ENCODE results near the gene KRT32.

The KRT32 gene

GRCh38 chr17:41492351-41492750 lies 25.2 kb upstream of the KRT32 start:
- no peak for DNase-seq

GRCh38 chr17:41491476-41491875 lies 24.3 kb upstream of the KRT32 start:
- DNase-seq: no peak

- DNase-seq: no peak
These were observed 23.1 kb upstream of the KRT32 start for GRCh38 chr17:41490000-41490990.

GRCh38 chr17:41489531-41489930 lies 22.3 kb upstream of the KRT32 start, which contains the start of gene KRT36:
TSS of gene KRT36 (minus strand) at chr17:41489910. CDS start at chr17:41489864, 46 bp downstream.
- DNase-seq: no peak

GRCh38 chr17:41486809-41487530 lies 19.8 kb upstream of the KRT32 start:
- no peak for DNase-seq

- DNase-seq: no peak
These were observed 19.1 kb upstream of the KRT32 start for GRCh38 chr17:41486316-41486715.

- DNase-seq: no peak
These were observed 18.0 kb upstream of the KRT32 start for GRCh38 chr17:41484920-41485904.

GRCh38 chr17:41483991-41484826 lies 17.0 kb upstream of the KRT32 start:
- DNase-seq: no peak

- no peak for DNase-seq
These were observed 16.3 kb upstream of the KRT32 start for GRCh38 chr17:41483531-41483930.

- DNase-seq: no peak
These were observed 13.8 kb upstream of the KRT32 start, which contains the start of gene KRT35 for GRCh38 chr17:41481036-41481435. TSS of gene KRT35 (minus strand) at chr17:41481151. CDS start at chr17:41481097, 54 bp downstream.

- DNase-seq: no peak
These were observed 13.4 kb upstream of the KRT32 start for GRCh38 chr17:41480581-41480980.

- no peak for DNase-seq
These were observed 12.9 kb upstream of the KRT32 start for GRCh38 chr17:41480136-41480535.

GRCh38 chr17:41478237-41478636 lies 11.1 kb upstream of the KRT32 start:
- DNase-seq: no peak

GRCh38 chr17:41476866-41477815 lies 10.0 kb upstream of the KRT32 start:
- DNase-seq: no peak

- no peak for DNase-seq
These were observed 8.2 kb upstream of the KRT32 start for GRCh38 chr17:41475421-41475820.

GRCh38 chr17:41474863-41475262 lies 7.7 kb upstream of the KRT32 start:
- DNase-seq: no peak

- no peak for DNase-seq
These were observed 1.2 kb upstream of the KRT32 start for GRCh38 chr17:41468346-41468745.

- no peak for DNase-seq
These were observed 375 bp upstream of the KRT32 start for GRCh38 chr17:41467561-41467960.

- no peak for DNase-seq
These were observed 2.5 kb downstream of the KRT32 start for GRCh38 chr17:41464682-41465081.

GRCh38 chr17:41464173-41464572 lies 3.0 kb downstream of the KRT32 start:
- DNase-seq: no peak

Measured in NCI-H1436 treated with DMSO at 0.1 percent for 48 hours (cell line).